GM18526 (cell line): ENCODE results near the gene CES5A.

Experiments
- POLR2A ChIP-seq: IDR thresholded peaks from 3 replicates; pipeline ENCODE4 v1.6.1; 2011; ENCODE audit not compliant: insufficient read length; ENCODE audit errors: extremely low read depth

Gene CES5A

GRCh38 chr16:55842369-55843104 is 32.6 kb downstream of the CES5A start:
- TF ChIP-seq POLR2A: no peak

DNA sequence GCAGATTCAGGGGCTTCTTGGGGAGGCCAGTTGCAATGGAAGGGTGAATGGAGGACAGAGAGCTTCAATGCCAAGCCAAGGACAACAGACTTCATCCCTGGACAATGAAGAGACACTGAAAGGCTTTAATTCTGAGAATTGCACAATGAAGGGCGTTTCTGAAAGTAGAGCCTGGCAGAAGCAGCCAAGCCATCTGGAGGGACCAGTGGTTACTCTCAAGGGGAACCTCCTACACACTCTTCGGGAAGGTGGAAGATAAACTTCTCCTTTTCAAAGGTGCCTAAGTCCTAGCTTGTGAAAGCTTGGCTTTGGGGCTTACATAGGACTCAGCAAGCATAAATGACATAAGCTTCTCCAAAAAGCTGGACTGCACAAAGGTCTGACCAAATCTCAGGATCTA is 36.1 kb downstream of the CES5A start:
- no peak for TF ChIP-seq POLR2A

DNA sequence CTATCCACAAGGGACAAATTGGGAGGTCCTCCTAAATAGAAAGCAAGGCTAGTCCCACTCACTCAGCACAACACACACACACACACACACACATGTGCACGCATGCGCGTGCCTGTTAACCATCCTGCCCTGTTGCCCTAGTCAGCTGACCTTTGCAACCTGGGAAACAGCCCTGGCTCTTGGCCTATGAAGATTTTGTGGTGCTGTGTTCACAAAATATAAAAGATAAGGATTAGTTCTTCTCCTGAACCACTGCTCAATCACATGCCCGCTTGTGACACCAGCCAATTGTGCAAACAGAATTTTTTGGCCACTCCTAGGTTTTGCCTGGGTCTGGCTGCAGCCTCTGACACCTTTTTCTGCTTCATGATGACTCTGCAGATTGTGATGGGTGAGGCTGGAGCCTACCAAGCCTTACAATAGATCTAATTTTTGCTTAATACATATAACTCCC is 39.0 kb downstream of the CES5A start:
- no peak for TF ChIP-seq POLR2A

DNA sequence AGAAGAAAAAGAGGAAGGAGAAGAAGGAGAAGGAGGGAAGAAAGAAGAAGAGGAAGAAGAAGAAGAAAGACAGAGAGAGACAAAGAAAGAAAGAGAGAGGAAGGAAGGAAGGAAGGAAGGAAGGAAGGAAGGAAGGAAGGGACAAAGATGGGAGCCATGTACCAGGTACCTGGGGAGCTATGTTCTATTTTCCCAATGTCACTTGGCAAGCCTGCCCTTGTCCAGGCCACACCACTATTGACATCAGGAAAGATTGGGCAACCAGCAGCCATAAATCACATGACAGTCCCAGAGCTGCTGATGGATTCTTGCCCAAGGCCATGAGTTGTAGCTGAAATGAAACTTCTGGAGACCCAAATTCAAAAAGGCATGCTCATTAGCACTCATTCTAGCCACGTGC is 39.6 kb downstream of the CES5A start:
- TF ChIP-seq POLR2A: no peak

- no peak for TF ChIP-seq POLR2A
Observed at GRCh38 chr16:55834049-55834448, 41.1 kb downstream of the CES5A start.

DNA sequence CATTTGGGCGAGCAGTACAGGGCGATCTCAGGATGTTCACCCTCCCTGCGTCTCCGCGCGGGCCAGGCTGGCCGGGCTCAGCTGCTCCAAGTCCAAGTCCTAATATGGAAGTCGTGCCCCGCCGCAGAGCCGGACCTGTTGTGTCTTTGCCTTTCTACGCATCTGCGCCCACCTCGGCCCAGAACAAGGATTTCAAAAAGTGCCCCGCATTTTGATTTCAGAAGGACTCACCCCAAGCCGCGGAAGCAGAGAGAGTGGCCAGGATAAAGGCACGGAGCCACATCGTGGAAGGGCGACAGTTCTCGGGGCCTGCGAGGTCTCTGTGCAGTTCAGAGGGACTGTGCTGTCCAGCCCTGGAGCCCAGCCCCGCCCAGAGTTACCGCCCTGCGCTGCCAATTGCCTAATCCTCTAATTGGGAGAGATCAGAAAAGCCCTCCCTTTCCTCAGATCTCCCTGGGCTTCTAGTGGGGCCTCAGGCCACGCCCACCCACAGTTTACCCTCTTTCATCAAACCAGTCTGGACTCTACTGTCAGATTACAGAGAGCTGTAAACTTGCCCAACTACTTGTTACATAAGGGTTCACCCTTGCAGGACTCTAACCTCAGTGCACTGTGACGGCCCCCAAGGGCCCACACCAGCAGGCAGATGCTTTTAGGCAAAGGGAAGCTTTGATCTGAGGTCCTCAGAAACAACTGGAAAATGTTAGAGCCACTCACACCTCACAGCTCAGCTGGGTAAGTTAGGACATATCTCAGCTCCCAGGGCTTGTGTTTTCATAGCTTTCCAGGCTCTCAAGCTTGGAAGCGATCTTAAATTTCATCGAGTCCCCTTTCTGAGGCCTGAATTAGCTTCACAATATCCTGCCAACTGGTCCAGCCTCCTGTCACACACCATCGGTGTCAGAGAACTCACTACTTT is 42.1 kb downstream of the CES5A start, which contains the start of gene CES1:
Gene CES1, minus strand, starts transcription at position 324 of the 919 bp plus-strand sequence. Its CDS starts 41 bp downstream, at position 283.
- TF ChIP-seq POLR2A: no peak

- TF ChIP-seq POLR2A: no peak
Observed at GRCh38 chr16:55832425-55832772, 42.8 kb downstream of the CES5A start.

DNA sequence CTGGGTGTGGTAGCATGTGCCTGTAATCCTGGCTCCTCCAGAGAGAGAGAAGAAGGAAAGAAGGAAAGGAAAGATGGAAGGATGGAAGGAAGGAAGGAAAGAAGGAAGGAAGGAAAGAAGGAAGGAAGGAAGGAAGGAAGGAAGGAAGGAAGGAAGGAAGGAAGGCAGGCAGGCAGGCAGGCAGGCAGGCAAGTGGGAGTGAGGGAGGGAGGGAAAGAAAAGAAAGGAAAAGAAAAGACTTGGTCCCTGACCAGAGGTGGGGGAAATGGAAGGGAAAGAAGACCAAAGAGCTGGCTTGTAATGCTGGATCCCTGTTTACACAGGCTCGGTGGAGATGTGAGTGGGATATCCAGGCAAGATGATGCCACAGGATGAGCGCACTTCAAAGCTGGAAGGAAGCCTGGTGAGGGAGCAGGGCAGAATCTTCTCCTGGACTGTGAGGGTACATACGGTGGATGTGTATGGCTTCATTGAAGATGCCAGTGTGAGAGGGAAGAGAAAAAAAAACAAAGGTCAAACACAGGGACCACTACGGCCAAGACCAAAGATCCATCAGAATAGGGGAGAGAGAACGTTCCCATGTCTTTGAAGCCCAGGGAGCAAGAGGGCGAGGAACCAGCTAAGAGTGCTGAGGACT is 44.4 kb downstream of the CES5A start:
- no peak for TF ChIP-seq POLR2A

DNA sequence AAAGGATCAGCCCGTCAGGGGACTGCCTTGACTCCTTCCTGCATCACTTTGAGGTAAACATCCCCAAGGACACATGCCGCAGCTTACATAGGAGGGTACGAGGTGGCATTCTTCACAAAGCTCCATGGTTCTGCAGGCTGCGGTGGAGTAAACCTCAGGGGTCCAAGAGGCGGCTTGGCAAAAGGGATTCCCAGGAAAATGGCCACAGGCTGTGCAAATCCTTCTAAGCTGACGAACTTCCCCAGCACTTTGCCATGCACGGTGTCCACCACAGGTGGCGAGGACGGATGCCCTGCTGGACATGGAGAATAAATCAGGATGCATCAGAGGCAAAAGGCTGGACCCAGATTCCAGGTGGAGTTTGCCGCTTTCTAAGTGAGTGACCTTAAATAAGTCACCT is 46.5 kb downstream of the CES5A start:
- no peak for TF ChIP-seq POLR2A

- TF ChIP-seq POLR2A: no peak
Observed at GRCh38 chr16:55825115-55825728, 50.0 kb downstream of the CES5A start.

GRCh38 chr16:55824473-55825000 is 50.6 kb downstream of the CES5A start:
- no peak for TF ChIP-seq POLR2A

DNA sequence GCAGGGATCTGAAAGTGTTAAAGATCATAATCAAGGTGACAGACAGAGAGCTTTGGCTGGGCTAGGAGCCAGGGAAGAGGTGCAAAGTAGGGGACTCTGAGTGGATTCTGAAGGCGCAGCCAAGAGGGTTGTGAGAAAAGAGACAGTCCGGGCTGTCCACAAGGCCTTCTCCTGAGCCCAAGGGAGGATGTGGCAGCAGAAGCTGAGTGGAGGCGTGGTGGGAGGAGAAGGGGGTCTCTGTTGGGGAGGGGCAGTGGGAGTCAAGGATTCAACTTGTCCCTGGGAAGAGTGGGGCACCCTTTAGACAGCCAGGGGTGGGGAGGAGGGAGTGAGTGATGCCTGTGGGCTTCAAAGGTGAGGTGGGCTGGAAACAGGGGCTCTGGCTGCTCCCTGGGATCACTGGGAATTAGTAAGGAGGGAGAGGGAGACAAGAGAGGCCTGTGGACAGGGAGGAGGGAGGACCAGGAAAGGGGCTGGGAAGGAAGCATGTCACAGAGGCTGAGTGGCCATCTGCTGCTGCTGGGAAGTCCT is 52.8 kb downstream of the CES5A start:
- TF ChIP-seq POLR2A: no peak

DNA sequence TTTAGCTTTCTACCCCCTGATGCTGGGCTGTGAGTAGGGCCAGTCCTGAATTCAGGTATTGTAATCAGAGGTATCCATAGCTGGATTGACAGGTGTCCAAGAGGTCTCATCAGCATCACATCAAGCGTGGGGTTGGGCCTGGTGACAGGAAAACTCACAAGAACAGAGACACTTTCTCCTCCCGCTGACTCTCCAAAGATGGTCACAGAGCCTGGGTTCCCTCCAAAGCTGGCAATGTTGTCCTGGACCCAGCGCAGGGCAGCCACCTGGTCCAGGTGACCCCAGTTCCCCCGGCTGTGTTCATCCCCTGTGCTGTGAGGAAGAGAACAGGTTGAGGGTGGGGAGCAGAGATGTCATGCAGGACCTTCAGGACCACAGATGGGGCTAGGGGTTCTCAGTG is 54.0 kb downstream of the CES5A start:
- TF ChIP-seq POLR2A: no peak

DNA sequence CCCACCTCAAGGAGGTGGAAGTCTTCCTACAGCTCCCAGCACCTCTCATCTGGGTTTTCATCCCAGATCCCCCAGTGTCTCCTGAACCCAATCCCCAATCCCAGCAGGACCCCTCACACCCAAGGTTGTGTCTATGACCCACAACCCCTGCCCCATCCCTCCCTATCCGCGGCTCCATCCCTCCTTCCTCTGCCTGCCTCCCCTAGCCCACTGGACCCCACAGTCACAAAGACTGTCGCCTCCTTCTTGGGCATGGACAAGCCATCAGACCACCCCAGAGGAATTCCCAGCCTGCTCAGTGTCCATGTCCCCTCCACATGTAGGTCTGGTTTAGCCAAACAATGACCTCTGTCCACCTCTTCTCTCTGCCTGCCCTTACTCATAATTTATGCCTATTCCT is 54.6 kb downstream of the CES5A start:
- no peak for TF ChIP-seq POLR2A
